CD4-positive, CD25-positive, alpha-beta regulatory T cell (primary cell): ENCODE measurements around the gene CCDC154. TPM values are rescaled to one million over a fixed set of nuclear protein-coding genes. Genes with fewer than 3 reads are reported as not detected.

ENCODE experiments used
- ATAC-seq, 2 donors: fragments of 150-1000 bp; cut with Tn5 transposase; one replicate each; pipeline ENCODE4 v1.10.0; 2021; ENCODE audit warnings: low read depth in 2 of 2, moderate number of reproducible peaks in 2 of 2, moderate library complexity in 1 of 2
- DNase-seq, 3 donors: peaks; one replicate each; pipeline versions ENCODE4 v3.0.0 to v3.0.0-alpha.2; 2012 to 2022; ENCODE audit warnings: mixed read lengths in 1 of 3
- H3K27ac ChIP-seq: one replicate; pipeline ENCODE4 v1.7.0; 2013; ENCODE audit warnings: mild to moderate bottlenecking, low read length; ENCODE audit not compliant: insufficient read depth, poor library complexity, severe bottlenecking
- H3K27me3 ChIP-seq: one replicate; pipeline ENCODE4 v1.7.0; 2013; ENCODE audit warnings: low read length; ENCODE audit not compliant: control insufficient read depth, insufficient read depth
- H3K36me3 ChIP-seq: one replicate; pipeline ENCODE4 v1.7.0; 2013; ENCODE audit warnings: mild to moderate bottlenecking, low read length, moderate library complexity; ENCODE audit not compliant: control insufficient read depth, insufficient read depth
- H3K4me1 ChIP-seq: 2 replicates; pipeline ENCODE4 v1.7.0; 2013; ENCODE audit warnings: mild to moderate bottlenecking, low read length; ENCODE audit not compliant: insufficient read depth, control insufficient read depth, poor library complexity, severe bottlenecking
- H3K4me3 ChIP-seq: one replicate; pipeline ENCODE4 v1.7.0; 2013; ENCODE audit warnings: low read depth, mild to moderate bottlenecking, low read length, moderate library complexity
- H3K9me3 ChIP-seq, 2 experiments: 1 replicate in 1 of 2; 2 replicates in 1 of 2; pipeline ENCODE4 v1.7.0; 2013; ENCODE audit warnings: low read length in 2 of 2, mild to moderate bottlenecking in 1 of 2, moderate library complexity in 1 of 2; ENCODE audit not compliant: control insufficient read depth in 2 of 2
- H3K27ac Mint-ChIP-seq, 3 donors: one replicate each; pipeline ENCODE4 v1.8.0; 2020 to 2022; ENCODE audit warnings: mild to moderate bottlenecking in 3 of 3, mixed read lengths in 3 of 3, moderate library complexity in 2 of 3
- H3K27me3 Mint-ChIP-seq: one replicate; pipeline ENCODE4 v1.8.0; 2022; ENCODE audit warnings: mild to moderate bottlenecking, mixed read lengths
- H3K36me3 Mint-ChIP-seq: one replicate; pipeline ENCODE4 v1.8.0; 2020; ENCODE audit warnings: mixed read lengths
- H3K4me1 Mint-ChIP-seq, 4 donors: one replicate each; pipeline ENCODE4 v1.8.0; 2020 to 2022; ENCODE audit warnings: mixed read lengths in 4 of 4, mild to moderate bottlenecking in 1 of 4
- H3K4me3 Mint-ChIP-seq, 4 donors: one replicate each; pipeline ENCODE4 v1.8.0; 2020 to 2022; ENCODE audit warnings: mild to moderate bottlenecking in 4 of 4, mixed read lengths in 4 of 4, moderate library complexity in 3 of 4
- H3K9me3 Mint-ChIP-seq, 7 donors: one replicate each; pipeline ENCODE4 v1.8.0; 2020 to 2022; ENCODE audit warnings: mixed read lengths in 7 of 7, mild to moderate bottlenecking in 3 of 7, moderate library complexity in 2 of 7
- polyA plus RNA-seq, 4 donors: library from polyadenylated mRNA; unstranded; fragments of 300-500 nt; fragmentation: Illumina TruSeq; gene quantifications; one replicate each; pipeline ENCODE4 v1.2.3, GENCODE V29; 2021
- total RNA-seq: library from RNA; stranded (reverse); gene quantifications from one replicate; pipeline ENCODE4 v1.2.3, GENCODE V29; 2022

Gene CCDC154
- total and polyA plus RNA-seq, 5 donors from 2014 or later, result 2.6 TPM; not detected in 4

DNA sequence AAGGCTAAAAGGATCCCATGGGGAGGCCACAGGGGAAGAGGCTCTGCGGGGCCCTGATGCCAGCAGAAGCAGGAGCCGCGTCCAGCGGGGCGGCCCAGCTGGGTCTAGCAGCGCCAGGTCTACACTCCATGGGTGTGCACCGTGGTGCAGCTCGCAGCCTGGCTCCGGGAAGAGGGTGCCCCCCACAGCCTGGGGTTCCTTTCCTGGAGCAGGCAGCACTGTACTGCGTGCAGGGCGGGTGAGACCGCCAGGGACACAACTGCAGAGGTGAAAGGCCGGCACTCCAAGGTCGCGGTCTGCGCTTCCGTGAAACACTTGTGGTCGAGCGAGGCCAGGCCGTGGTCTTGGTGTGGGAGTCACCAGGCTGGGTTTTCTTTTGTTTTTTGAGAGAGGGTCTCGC is 6.5 kb upstream of the CCDC154 start:
- no peaks in the 10 kb centered on the region for H3K9me3 Mint-ChIP-seq
- no peak for DNase-seq
- Histone ChIP-seq H3K27me3 (no peaks in the 10 kb centered on the region), H3K4me3 (no peak overlapping the region), H3K9me3 (no peaks in the 10 kb centered on the region), H3K36me3 (peaks cover 21% of the 10 kb centered on the region), H3K4me1 (no peaks in the 10 kb centered on the region), H3K27ac (no peak overlapping the region)
- peaks cover 0 to 3% (median 0%) of the 10 kb centered on the region in 4 donors for H3K4me1 Mint-ChIP-seq
- H3K36me3 Mint-ChIP-seq, result peaks cover 16% of the 10 kb centered on the region
- H3K27ac Mint-ChIP-seq, result no peak overlapping the region
- ATAC-seq, result no peak
- H3K27me3 Mint-ChIP-seq, result no peaks in the 10 kb centered on the region
- H3K4me3 Mint-ChIP-seq, result no peak overlapping the region

DNA sequence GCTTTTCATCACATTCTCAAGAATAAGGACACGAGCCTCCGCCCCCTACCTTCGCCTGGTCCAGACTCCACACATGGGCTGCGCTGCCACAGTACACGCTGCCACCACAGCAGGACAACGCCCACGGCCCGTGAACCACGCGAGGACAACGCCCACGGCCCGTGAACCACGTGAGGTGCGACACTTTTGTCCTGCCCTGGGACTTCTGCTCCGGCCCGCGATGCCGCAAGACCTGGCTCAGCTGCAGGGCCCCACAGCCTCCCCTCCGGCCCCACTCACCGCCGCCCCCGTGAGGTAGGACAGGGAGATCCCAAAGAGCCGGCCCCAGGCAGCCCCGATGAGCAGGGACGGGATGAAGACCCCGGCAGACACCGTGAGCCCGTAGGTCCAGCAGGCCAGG is 5.9 kb upstream of the CCDC154 start:
- H3K27me3 ChIP-seq, result no peaks in the 10 kb centered on the region
- no peak overlapping the region for H3K27ac ChIP-seq
- no peak overlapping the region for H3K4me3 ChIP-seq
- H3K9me3 Mint-ChIP-seq, result no peaks in the 10 kb centered on the region
- H3K36me3 Mint-ChIP-seq, result peaks cover 16% of the 10 kb centered on the region
- peaks cover 17% of the 10 kb centered on the region for H3K36me3 ChIP-seq
- H3K9me3 ChIP-seq, result no peaks in the 10 kb centered on the region
- no peaks in the 10 kb centered on the region for H3K4me1 ChIP-seq
- H3K27ac Mint-ChIP-seq, result no peak overlapping the region
- no peak overlapping the region for H3K4me3 Mint-ChIP-seq
- DNase-seq (no peak), ATAC-seq (no peak)
- H3K4me1 Mint-ChIP-seq, result peaks cover 0 to 3% (median 0%) of the 10 kb centered on the region in 4 donors
- H3K27me3 Mint-ChIP-seq, result no peaks in the 10 kb centered on the region

DNA sequence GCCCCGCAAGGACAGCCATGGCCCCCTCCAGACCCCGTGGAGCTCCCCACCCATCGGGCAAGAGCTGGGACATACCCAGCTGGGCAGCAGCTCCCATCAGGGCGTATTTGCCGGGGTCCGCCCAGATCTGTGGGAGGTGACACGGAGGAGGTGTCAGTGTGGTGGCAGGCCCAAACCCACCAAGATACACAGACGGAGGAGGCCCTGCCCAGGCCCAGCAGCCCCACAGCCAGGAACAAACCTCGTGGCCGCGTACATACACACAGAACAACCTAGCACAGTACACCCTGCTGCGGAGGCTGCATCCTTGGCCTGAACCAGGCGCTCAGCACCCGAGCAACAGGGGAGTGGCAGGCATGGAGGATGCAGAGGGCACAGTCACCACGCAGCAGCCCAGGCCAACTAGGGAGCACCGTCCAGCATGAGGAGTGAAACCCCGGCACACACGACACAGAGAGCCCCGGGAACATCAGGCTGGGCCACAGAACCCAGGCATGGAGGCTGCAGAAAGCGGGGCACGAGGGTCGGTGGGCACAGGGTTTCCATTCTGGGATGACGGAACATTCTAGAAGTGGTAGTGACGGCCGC is 4.9 kb upstream of the CCDC154 start:
- no peaks in the 10 kb centered on the region for H3K9me3 ChIP-seq

DNA sequence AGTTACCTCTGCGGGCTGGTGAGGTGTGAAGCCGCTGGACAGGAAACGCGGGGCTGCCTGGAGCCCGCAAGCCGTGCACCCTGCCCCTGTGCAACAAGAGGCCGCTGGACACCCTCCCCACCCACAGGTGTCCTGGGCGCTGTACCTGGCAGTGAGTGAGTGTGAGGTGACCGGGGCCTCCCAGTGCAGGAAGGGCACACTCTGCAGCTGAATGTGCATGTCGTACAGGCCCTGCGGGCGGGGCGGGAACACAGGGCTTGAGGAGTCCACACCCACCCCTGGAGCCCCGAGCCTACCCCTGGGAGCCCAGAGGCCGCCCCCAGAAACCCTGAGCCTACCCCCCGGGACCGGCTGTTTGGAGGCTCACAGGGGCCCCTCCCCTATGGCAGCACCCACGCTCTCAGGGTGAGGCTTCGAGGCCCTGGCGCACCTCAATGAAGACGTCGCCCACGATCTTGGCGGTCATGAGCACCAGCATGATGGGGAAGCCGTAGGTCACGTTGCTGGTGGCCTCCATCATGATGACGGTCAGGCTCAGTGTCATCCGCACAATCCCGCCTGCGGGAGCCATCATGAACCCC is 4.3 kb upstream of the CCDC154 start:
- DNase-seq, result no peak
- no peak overlapping the region for H3K4me3 Mint-ChIP-seq
- H3K27me3 ChIP-seq, result no peaks in the 10 kb centered on the region
- no peak overlapping the region for H3K4me3 ChIP-seq
- H3K36me3 Mint-ChIP-seq, result peaks cover 8% of the 10 kb centered on the region
- H3K4me1 Mint-ChIP-seq, result no peaks in the 10 kb centered on the region
- no peaks in the 10 kb centered on the region for H3K4me1 ChIP-seq
- no peak overlapping the region for H3K27ac ChIP-seq
- no peaks in the 10 kb centered on the region for H3K9me3 Mint-ChIP-seq
- ATAC-seq, result no peak
- no peak overlapping the region for H3K27ac Mint-ChIP-seq
- no peaks in the 10 kb centered on the region for H3K9me3 ChIP-seq
- peaks cover 9% of the 10 kb centered on the region for H3K36me3 ChIP-seq
- H3K27me3 Mint-ChIP-seq, result no peaks in the 10 kb centered on the region

More for the DNA sequence above, 4.9 kb upstream of the CCDC154 start:
- no peak overlapping the region for H3K4me3 Mint-ChIP-seq
- no peak overlapping the region for H3K27ac ChIP-seq
- H3K36me3 ChIP-seq, result peaks cover 12% of the 10 kb centered on the region
- H3K4me1 ChIP-seq, result no peaks in the 10 kb centered on the region
- peaks cover 15% of the 10 kb centered on the region for H3K36me3 Mint-ChIP-seq
- peaks cover 0 to 2% (median 0%) of the 10 kb centered on the region in 4 donors for H3K4me1 Mint-ChIP-seq
- H3K9me3 Mint-ChIP-seq, result no peaks in the 10 kb centered on the region
- H3K4me3 ChIP-seq, result no peak overlapping the region
- DNase-seq (no peak), ATAC-seq (no peak)
- H3K27me3 Mint-ChIP-seq, result no peaks in the 10 kb centered on the region
- H3K27me3 ChIP-seq, result no peaks in the 10 kb centered on the region
- no peak overlapping the region for H3K27ac Mint-ChIP-seq

DNA sequence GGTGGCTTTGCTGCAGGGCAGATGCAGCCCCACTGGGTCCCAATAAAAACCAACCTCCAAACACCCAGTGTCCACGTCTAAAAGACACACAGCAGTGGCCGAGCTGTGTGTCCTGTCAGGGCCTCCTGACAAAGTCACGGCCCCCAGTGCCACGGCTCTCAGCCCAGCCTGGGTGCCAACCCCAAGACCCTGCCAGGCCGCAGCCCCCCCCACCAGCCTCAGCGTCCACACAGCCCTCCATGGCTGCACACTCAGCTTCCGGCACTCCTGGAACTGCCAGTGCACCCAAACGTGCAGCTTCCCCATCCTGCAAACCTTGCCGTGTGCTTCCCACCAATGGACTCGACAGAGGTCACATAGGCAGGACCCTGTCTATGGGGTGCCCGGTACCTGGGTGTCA is 3.6 kb upstream of the CCDC154 start:
- H3K27me3 Mint-ChIP-seq, result no peaks in the 10 kb centered on the region
- no peaks in the 10 kb centered on the region for H3K9me3 Mint-ChIP-seq
- DNase-seq (no peak), ATAC-seq (no peak)
- H3K36me3 ChIP-seq, result peaks cover 5% of the 10 kb centered on the region
- H3K4me3 Mint-ChIP-seq, result no peak overlapping the region
- no peak overlapping the region for H3K4me3 ChIP-seq
- no peaks in the 10 kb centered on the region for H3K27me3 ChIP-seq
- H3K27ac Mint-ChIP-seq, result no peak overlapping the region
- no peaks in the 10 kb centered on the region for H3K4me1 Mint-ChIP-seq
- H3K4me1 ChIP-seq, result no peaks in the 10 kb centered on the region
- no peaks in the 10 kb centered on the region for H3K9me3 ChIP-seq
- no peak overlapping the region for H3K27ac ChIP-seq
- peaks cover 7% of the 10 kb centered on the region for H3K36me3 Mint-ChIP-seq

DNA sequence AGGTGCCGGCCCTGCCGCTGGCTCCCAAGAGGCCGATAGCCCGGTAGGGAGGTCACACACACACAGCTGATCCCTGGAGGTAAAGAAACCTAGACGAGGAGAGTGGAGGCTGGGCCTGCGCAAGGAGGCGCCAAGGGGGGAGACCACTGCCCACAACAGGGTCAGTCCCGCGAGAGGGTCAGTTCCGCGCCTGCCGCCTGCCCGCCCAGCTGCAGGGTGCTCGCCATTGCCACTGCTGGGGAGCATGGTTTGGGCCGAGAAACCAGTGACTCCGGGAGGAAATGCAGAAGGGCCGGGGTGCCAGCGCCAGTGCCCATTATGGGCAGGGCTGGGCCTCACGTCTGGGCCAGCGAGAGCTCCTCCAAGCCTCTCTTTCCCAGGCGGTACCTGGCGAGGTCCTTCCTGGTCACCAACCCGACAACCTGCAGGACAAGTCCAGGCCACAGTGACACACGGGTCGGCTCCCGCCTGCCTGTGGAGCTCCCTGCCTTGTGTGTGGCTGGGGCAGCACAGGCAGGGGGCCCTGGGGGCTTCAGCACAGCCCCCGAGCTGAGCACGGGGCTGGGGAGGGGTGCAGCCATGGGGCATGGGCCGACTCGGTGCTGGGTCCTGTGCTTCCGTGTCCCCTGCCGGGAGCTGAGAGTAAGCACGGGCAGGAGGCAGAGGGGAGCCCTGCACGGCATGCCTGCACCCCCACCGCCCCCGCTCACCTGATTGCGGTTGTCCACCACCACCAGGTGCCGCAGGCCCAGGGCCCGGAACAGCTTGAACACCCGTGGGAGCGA is 2.1 kb upstream of the CCDC154 start:
- no peaks in the 10 kb centered on the region for H3K9me3 Mint-ChIP-seq
- ATAC-seq (no peak), DNase-seq (no peak)
- H3K27me3 Mint-ChIP-seq, result no peaks in the 10 kb centered on the region
- H3K4me1 ChIP-seq, result no peaks in the 10 kb centered on the region
- peaks cover 2% of the 10 kb centered on the region for H3K36me3 Mint-ChIP-seq
- no peaks in the 10 kb centered on the region for H3K9me3 ChIP-seq
- no peak overlapping the region for H3K27ac Mint-ChIP-seq
- peaks cover 3% of the 10 kb centered on the region for H3K36me3 ChIP-seq
- no peak overlapping the region for H3K4me3 Mint-ChIP-seq
- H3K27ac ChIP-seq, result no peak overlapping the region
- H3K27me3 ChIP-seq, result no peaks in the 10 kb centered on the region
- no peak overlapping the region for H3K4me3 ChIP-seq
- H3K4me1 Mint-ChIP-seq, result no peaks in the 10 kb centered on the region

DNA sequence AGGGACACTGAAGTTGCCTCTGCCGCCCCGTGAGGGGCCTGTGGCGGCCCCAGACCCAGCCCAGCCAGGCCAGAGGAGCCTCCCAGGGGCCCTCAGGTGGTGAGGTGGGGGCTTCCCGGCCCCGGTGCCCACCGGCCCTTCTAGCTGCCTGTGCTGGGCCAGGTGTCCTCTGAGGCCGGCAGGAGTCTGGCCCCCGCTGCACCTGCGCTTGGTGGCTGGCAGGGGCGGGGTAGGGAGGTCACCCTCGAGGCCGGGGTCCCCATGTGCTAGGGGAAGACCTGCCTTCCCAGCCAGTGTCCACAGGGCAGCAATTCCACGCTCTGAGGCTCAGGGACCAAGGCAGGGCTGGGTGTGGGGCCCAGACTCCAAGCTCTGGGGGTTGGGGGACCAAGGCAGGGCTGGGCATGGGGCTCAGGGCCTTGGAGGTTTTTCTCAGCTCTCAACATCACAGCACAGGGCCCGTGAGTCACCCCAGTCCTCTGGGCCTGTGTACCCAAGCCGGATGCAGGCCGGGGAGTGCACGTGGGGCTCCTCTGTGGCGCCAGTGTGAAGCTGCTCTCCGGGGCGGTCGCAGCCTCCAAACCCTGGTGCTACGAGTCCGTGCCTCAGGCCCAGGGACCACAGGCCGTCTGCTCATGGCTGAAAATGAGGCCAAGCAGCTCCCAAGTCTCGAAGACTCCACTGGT is 1.3 kb upstream of the CCDC154 start:
- no peaks in the 10 kb centered on the region for H3K4me1 ChIP-seq
- ATAC-seq (no peak), DNase-seq (no peak)
- peaks cover 3% of the 10 kb centered on the region for H3K36me3 ChIP-seq
- Mint-ChIP-seq H3K27me3 (no peaks in the 10 kb centered on the region), H3K4me1 (no peaks in the 10 kb centered on the region), H3K4me3 (no peak overlapping the region), H3K27ac (no peak overlapping the region), H3K36me3 (no peaks in the 10 kb centered on the region), H3K9me3 (no peaks in the 10 kb centered on the region)
- no peak overlapping the region for H3K4me3 ChIP-seq
- H3K27me3 ChIP-seq, result no peaks in the 10 kb centered on the region
- no peak overlapping the region for H3K27ac ChIP-seq
- no peaks in the 10 kb centered on the region for H3K9me3 ChIP-seq
